SK-N-SH (cell line): ENCODE data around the gene MAP4K5. TPM values are rescaled to one million over a fixed set of nuclear protein-coding genes. Genes with fewer than 3 reads are reported as not detected.
A peak's percentile ranks its signal among the peaks of the same experiment; 100 is the strongest.

Experiments used
- CTCF ChIA-PET: fragments of 300-600, 350-600 bp; formaldehyde crosslinking; extraction: SDS; loops from one replicate; lab custom pipeline; 2021; lab: Yijun Ruan, JAX
- POLR2A ChIA-PET: fragments of 350-600 bp; sonication (Branson Sonifier 250); formaldehyde crosslinking; extraction: SDS; loops from one replicate; lab custom pipeline; 2020; ENCODE audit warnings: antibody characterized with exemption, inconsistent platforms; lab: Yijun Ruan, JAX
- DNase-seq: peaks from one replicate; pipeline ENCODE4 v3.0.0; 2012
- H2AFZ ChIP-seq: fragments of 200-600 bp; sonication (generic); 2 replicates; pipeline ENCODE4 v1.8.1; 2016; ENCODE audit warnings: antibody characterized with exemption, mild to moderate bottlenecking, low read depth
- H3F3A ChIP-seq: fragments of 200-600 bp; sonication (generic); replicated peaks from 2 replicates; pipeline ENCODE3; 2016; ENCODE audit warnings: antibody characterized with exemption, mild to moderate bottlenecking; ENCODE audit not compliant: insufficient read depth
- H3K27ac ChIP-seq, 2 experiments: fragments of 200-500 bp in 1 of 2; fragments of 200-600 bp in 1 of 2; sonication (Bioruptor generic) in 1 of 2; sonication (generic), shearing (Covaris generic) in 1 of 2; 2 replicates each; pipeline versions ENCODE4 v1.5.1 to v1.6.1; 2014 to 2016; ENCODE audit warnings: low read depth in 2 of 2, inconsistent platforms in 1 of 2, low read length in 1 of 2, mild to moderate bottlenecking in 1 of 2, mixed read lengths in 1 of 2
- H3K27me3 ChIP-seq: fragments of 200-600 bp; sonication (generic), shearing (Covaris generic); 2 replicates; pipeline ENCODE4 v1.6.1; 2016; ENCODE audit warnings: mixed run types; ENCODE audit not compliant: insufficient read depth
- H3K36me3 ChIP-seq, 2 experiments: fragments of 200-500 bp in 1 of 2; fragments of 200-600 bp in 1 of 2; sonication (Bioruptor generic) in 1 of 2; sonication (generic) in 1 of 2; replicated peaks in 1 of 2; 2 replicates each; pipeline versions ENCODE3 to v1.5.1; 2014 to 2016; ENCODE audit warnings: low read length in 1 of 2, mild to moderate bottlenecking in 1 of 2; ENCODE audit not compliant: insufficient read depth in 2 of 2, control insufficient read depth in 1 of 2
- H3K4me1 ChIP-seq, 2 experiments: fragments of 200-500 bp in 1 of 2; fragments of 200-600 bp in 1 of 2; sonication (Bioruptor generic) in 1 of 2; sonication (generic), shearing (Covaris generic) in 1 of 2; 2 replicates each; pipeline versions ENCODE4 v1.5.1 to v1.6.1; 2014 to 2016; ENCODE audit warnings: low read depth in 1 of 2, low read length in 1 of 2, mixed run types in 1 of 2; ENCODE audit not compliant: insufficient read depth in 2 of 2, control insufficient read depth in 1 of 2
- H3K4me2 ChIP-seq: fragments of 200-600 bp; sonication (generic), shearing (Covaris generic); 2 replicates; pipeline ENCODE4 v1.6.1; 2017; ENCODE audit warnings: mixed run types
- H3K4me3 ChIP-seq, 2 experiments: fragments of 200-500 bp in 1 of 2; fragments of 200-600 bp in 1 of 2; sonication (Bioruptor generic) in 1 of 2; sonication (generic), shearing (Covaris generic) in 1 of 2; 2 replicates each; pipeline versions ENCODE4 v1.5.1 to v1.8.1; 2014 to 2016; ENCODE audit warnings: low read depth in 2 of 2, inconsistent platforms in 1 of 2, low read length in 1 of 2, mild to moderate bottlenecking in 1 of 2, mixed read lengths in 1 of 2, moderate library complexity in 1 of 2
- H3K79me2 ChIP-seq: fragments of 200-600 bp; sonication (generic); 2 replicates; pipeline ENCODE4 v1.8.1; 2017; ENCODE audit warnings: mild to moderate bottlenecking; ENCODE audit not compliant: insufficient read depth
- H3K9ac ChIP-seq: fragments of 200-600 bp; sonication (generic); 2 replicates; pipeline ENCODE4 v1.6.1; 2017; ENCODE audit warnings: mixed run types
- H3K9me2 ChIP-seq: fragments of 200-600 bp; sonication (generic); 2 replicates; pipeline ENCODE4 v1.6.1; 2017; ENCODE audit warnings: mixed run types
- H3K9me3 ChIP-seq: fragments of 200-600 bp; sonication (generic); 2 replicates; pipeline ENCODE4 v1.6.1; 2017; ENCODE audit warnings: mixed run types, mild to moderate bottlenecking, moderate library complexity
- H4K20me1 ChIP-seq: fragments of 200-600 bp; sonication (generic); 2 replicates; pipeline ENCODE4 v1.6.1; 2017; ENCODE audit warnings: mild to moderate bottlenecking, mixed run types; ENCODE audit not compliant: insufficient read depth
- CHD2 ChIP-seq: fragments of 150-350 bp; IDR thresholded peaks from 2 replicates; pipeline ENCODE4 v1.6.1; 2018; ENCODE audit warnings: low read length; ENCODE audit not compliant: partially characterized antibody
- CTCF ChIP-seq: fragments of 200-600 bp; sonication (generic); IDR thresholded peaks from 2 replicates; pipeline ENCODE4 v1.6.1; 2017; ENCODE audit warnings: antibody characterized with exemption, mild to moderate bottlenecking, moderate library complexity
- ELF1 ChIP-seq: IDR thresholded peaks from 2 replicates; pipeline ENCODE4 v1.4.0; 2012
- EZH2phosphoT487 ChIP-seq: fragments of 200-600 bp; sonication (generic); IDR thresholded peaks from 2 replicates; pipeline ENCODE4 v1.6.1; 2017; ENCODE audit warnings: low read depth, mixed run types, mild to moderate bottlenecking, antibody characterized with exemption, moderate library complexity, borderline replicate concordance
- FOXM1 ChIP-seq: IDR thresholded peaks from 2 replicates; pipeline ENCODE4 v1.4.0; 2012; ENCODE audit warnings: low read depth, mild to moderate bottlenecking
- GABPA ChIP-seq: IDR thresholded peaks from 2 replicates; pipeline ENCODE4 v1.4.0; 2012; ENCODE audit warnings: low read depth, mild to moderate bottlenecking
- GATA2 ChIP-seq: sonication (generic); formaldehyde crosslinking; IDR thresholded peaks from 2 replicates; pipeline ENCODE4 v1.5.0; 2020; ENCODE audit warnings: mild to moderate bottlenecking, missing genetic modification reagents
- IRF3 ChIP-seq: fragments of 150-350 bp; IDR thresholded peaks from 2 replicates; pipeline ENCODE4 v1.6.1; 2016; ENCODE audit warnings: mild to moderate bottlenecking, low read depth, low read length
- JUND ChIP-seq: IDR thresholded peaks from 2 replicates; pipeline ENCODE4 v1.4.0; 2012
- MEF2A ChIP-seq: IDR thresholded peaks from 2 replicates; pipeline ENCODE4 v1.4.0; 2012; ENCODE audit warnings: low read depth, borderline replicate concordance
- NRF1 ChIP-seq: IDR thresholded peaks from 2 replicates; pipeline ENCODE4 v1.6.1; 2012; ENCODE audit warnings: low read depth, mild to moderate bottlenecking, low read length
- PBX3 ChIP-seq: IDR thresholded peaks from 2 replicates; pipeline ENCODE4; 2012
- RAD21 ChIP-seq: IDR thresholded peaks from 2 replicates; pipeline ENCODE4 v1.6.1; 2012; ENCODE audit warnings: mild to moderate bottlenecking, low read length
- REST ChIP-seq: IDR thresholded peaks from 2 replicates; pipeline ENCODE4 v1.6.1; 2012; ENCODE audit warnings: mild to moderate bottlenecking, low read depth, low read length, moderate library complexity
- RFX5 ChIP-seq: IDR thresholded peaks from 2 replicates; pipeline ENCODE4 v1.6.1; 2012; ENCODE audit warnings: mild to moderate bottlenecking, improper control_type of control experiment, low read length
- SIN3A ChIP-seq: IDR thresholded peaks from 2 replicates; pipeline ENCODE4 v1.6.1; 2012; ENCODE audit warnings: low read depth, mild to moderate bottlenecking, low read length, moderate library complexity, borderline replicate concordance
- SMC3 ChIP-seq: IDR thresholded peaks from 2 replicates; pipeline ENCODE4 v1.6.1; 2012; ENCODE audit warnings: low read depth, low read length, improper control_type of control experiment
- USF1 ChIP-seq: IDR thresholded peaks from 2 replicates; pipeline ENCODE4 v1.4.0; 2012; ENCODE audit warnings: low read depth, borderline replicate concordance
- YY1 ChIP-seq: IDR thresholded peaks from 2 replicates; pipeline ENCODE4 v1.4.0; 2012; ENCODE audit warnings: low read depth, mild to moderate bottlenecking
- WGBS: methylation state at CpG from one replicate; pipeline ENCODE4 v1.1.6; 2017; ENCODE audit warnings: low lambda C conversion rate; 5-methylcytosine and 5-hydroxymethylcytosine counted together
- polyA plus RNA-seq, 3 experiments: library from polyadenylated mRNA; depleted of rRNA; stranded (reverse); fragments of >200 nt; gene quantifications; 2 replicates each; pipeline ENCODE4 v1.2.3, GENCODE V29; 2012

The MAP4K5 gene
- polyA plus RNA-seq, 1 of the 3 experiments (the other 2 are of a cell fraction), result 31.8 TPM

GRCh38 chr14:50521912-50522341 is 10.4 kb downstream of the MAP4K5 start:
- Histone ChIP-seq H4K20me1 (peaks cover 82% of the 10 kb centered on the region), H3K27ac (peak overlapping the region in 1 of 2 experiments; percentile 95; a peak in 3 of 4 replicates), H3K9me2 (no peaks in the 10 kb centered on the region), H3K9ac (peak overlapping the region; percentile 29; the same call in 1 of the 2 replicates), H2AFZ (no peak overlapping the region), H3K79me2 (peaks cover 98% of the 10 kb centered on the region), H3K27me3 (no peaks in the 10 kb centered on the region), H3K4me1 (peaks cover 8 to 22% of the 10 kb centered on the region in 2 experiments; a peak in 3 of 4 replicates), H3K4me2 (peak overlapping the region; percentile 18; the same call in 1 of the 2 replicates), H3K36me3 (peaks cover 0 to 23% of the 10 kb centered on the region in 2 experiments), H3F3A (peaks cover 37% of the 10 kb centered on the region), H3K9me3 (no peaks in the 10 kb centered on the region), H3K4me3 (peak overlapping the region in 1 of 2 experiments; percentile 7; a peak in 1 of 4 replicates)
- POLR2A ChIA-PET, result no interaction called here
- TF ChIP-seq EZH2phosphoT487 (no peak), SMC3 (no peak), GATA2 (CRISPR knock-in tag) (no peak), MEF2A (no peak), RAD21 (no peak), CTCF (no peak), SIN3A (no peak), FOXM1 (no peak), CHD2 (no peak), GABPA (no peak), REST (no peak), PBX3 (no peak), ELF1 (no peak), YY1 (no peak), NRF1 (no peak), IRF3 (no peak), USF1 (no peak), RFX5 (no peak), JUND (no peak)
- WGBS, result 100% methylated on average over 1 of the region's 1 CpG
- CTCF ChIA-PET, result interaction anchor here (0.9 to 2.2 kb wide), 3 partner anchors 10 to 204 kb away, joined by 3 to 14 read pairs (median 3); partner anchors contain the start of gene MAP4K5
- DNase-seq, result no peak
